HEK293 (cell line): ENCODE measurements around the gene DNAJC5.

Experiments used
- FEZF1 ChIP-seq: fragments of 450-650 bp; formaldehyde crosslinking; IDR thresholded peaks from 2 replicates; pipeline ENCODE4 v1.5.1; 2016; ENCODE audit warnings: missing biosample characterization, missing genetic modification characterization
- IKZF3 ChIP-seq: fragments of 450-650 bp; IDR thresholded peaks from 2 replicates; pipeline ENCODE4 v1.5.0; 2018; ENCODE audit warnings: missing biosample characterization, mild to moderate bottlenecking, missing genetic modification characterization, moderate library complexity
- KLF1 ChIP-seq: fragments of 450-650 bp; formaldehyde crosslinking; IDR thresholded peaks from 2 replicates; pipeline ENCODE4 v1.5.1; 2016; ENCODE audit warnings: missing biosample characterization, missing genetic modification characterization
- MYNN ChIP-seq: fragments of 450-650 bp; formaldehyde crosslinking; IDR thresholded peaks from 2 replicates; pipeline ENCODE4 v1.5.1; 2016; ENCODE audit warnings: missing biosample characterization, missing genetic modification characterization, borderline replicate concordance
- ZBTB48 ChIP-seq: fragments of 450-650 bp; formaldehyde crosslinking; IDR thresholded peaks from 2 replicates; pipeline ENCODE4 v1.5.1; 2016; ENCODE audit warnings: missing biosample characterization, missing genetic modification characterization
- ZFHX2 ChIP-seq: fragments of 450-650 bp; formaldehyde crosslinking; conservative IDR thresholded peaks from 2 replicates; pipeline ENCODE4 v1.5.1; 2016; ENCODE audit warnings: missing biosample characterization, missing genetic modification characterization
- ZFP37 ChIP-seq: fragments of 450-650 bp; formaldehyde crosslinking; IDR thresholded peaks from 2 replicates; pipeline ENCODE4 v1.5.1; 2016; ENCODE audit warnings: missing biosample characterization, missing genetic modification characterization
- ZFP69B ChIP-seq: fragments of 450-650 bp; formaldehyde crosslinking; IDR thresholded peaks from 2 replicates; pipeline ENCODE4 v1.5.1; 2016; ENCODE audit warnings: missing biosample characterization, missing genetic modification characterization
- ZNF10 ChIP-seq: fragments of 450-650 bp; formaldehyde crosslinking; IDR thresholded peaks from 2 replicates; pipeline ENCODE4 v1.5.1; 2017; ENCODE audit warnings: missing biosample characterization, missing genetic modification characterization
- ZNF114 ChIP-seq: fragments of 450-650 bp; formaldehyde crosslinking; IDR thresholded peaks from 2 replicates; pipeline ENCODE4 v1.5.0; 2017; ENCODE audit warnings: missing biosample characterization, missing genetic modification characterization
- ZNF140 ChIP-seq: fragments of 450-650 bp; formaldehyde crosslinking; IDR thresholded peaks from 2 replicates; pipeline ENCODE4 v1.5.1; 2016; ENCODE audit warnings: missing biosample characterization, missing genetic modification characterization
- ZNF155 ChIP-seq: fragments of 450-650 bp; formaldehyde crosslinking; IDR thresholded peaks from 2 replicates; pipeline ENCODE4 v1.5.1; 2016; ENCODE audit warnings: missing biosample characterization, missing genetic modification characterization
- ZNF394 ChIP-seq: fragments of 450-650 bp; formaldehyde crosslinking; IDR thresholded peaks from 2 replicates; pipeline ENCODE4 v1.5.1; 2016; ENCODE audit warnings: missing biosample characterization, missing genetic modification characterization, mild to moderate bottlenecking, moderate library complexity, borderline replicate concordance
- ZNF416 ChIP-seq: fragments of 450-650 bp; formaldehyde crosslinking; IDR thresholded peaks from 2 replicates; pipeline ENCODE4 v1.5.1; 2016; ENCODE audit warnings: missing biosample characterization, missing genetic modification characterization
- ZNF426 ChIP-seq: fragments of 450-650 bp; formaldehyde crosslinking; IDR thresholded peaks from 2 replicates; pipeline ENCODE4 v1.5.1; 2017; ENCODE audit warnings: missing biosample characterization, missing genetic modification characterization, mild to moderate bottlenecking, inconsistent platforms, moderate library complexity
- ZNF621 ChIP-seq: fragments of 450-650 bp; formaldehyde crosslinking; IDR thresholded peaks from 2 replicates; pipeline ENCODE4 v1.5.1; 2017; ENCODE audit warnings: missing biosample characterization, missing genetic modification characterization
- ZNF624 ChIP-seq: fragments of 450-650 bp; formaldehyde crosslinking; IDR thresholded peaks from 2 replicates; pipeline ENCODE4 v1.5.1; 2017; ENCODE audit warnings: missing biosample characterization, missing genetic modification characterization
- ZNF654 ChIP-seq: fragments of 450-650 bp; formaldehyde crosslinking; IDR thresholded peaks from 2 replicates; pipeline ENCODE4 v1.5.1; 2016; ENCODE audit warnings: low read depth, missing biosample characterization, missing genetic modification characterization
- ZNF664 ChIP-seq: fragments of 450-650 bp; formaldehyde crosslinking; IDR thresholded peaks from 2 replicates; pipeline ENCODE4 v1.5.1; 2016; ENCODE audit warnings: missing biosample characterization, missing genetic modification characterization
- ZNF76 ChIP-seq: fragments of 450-650 bp; formaldehyde crosslinking; IDR thresholded peaks from 2 replicates; pipeline ENCODE4; 2016; ENCODE audit warnings: low read depth, missing biosample characterization, missing genetic modification characterization, borderline replicate concordance
- ZNF776 ChIP-seq: fragments of 450-650 bp; formaldehyde crosslinking; IDR thresholded peaks from 2 replicates; pipeline ENCODE4 v1.5.0; 2017; ENCODE audit warnings: missing biosample characterization, missing genetic modification characterization, borderline replicate concordance
- TF ChIP-seq, protein P1 (sequence below): fragments of 450-650 bp; formaldehyde crosslinking; optimal IDR thresholded peaks from 2 replicates; pipeline ENCODE3; 2016; ENCODE audit warnings: missing biosample characterization, mild to moderate bottlenecking, missing genetic modification characterization
- TF ChIP-seq, protein P2 (sequence below): fragments of 450-650 bp; formaldehyde crosslinking; IDR thresholded peaks from 2 replicates; pipeline ENCODE4 v1.5.1; 2017; ENCODE audit warnings: missing biosample characterization, missing genetic modification characterization
- TF ChIP-seq, protein P3 (sequence below): fragments of 450-650 bp; formaldehyde crosslinking; IDR thresholded peaks from 2 replicates; pipeline ENCODE4 v1.5.1; 2016; ENCODE audit warnings: missing biosample characterization, missing genetic modification characterization
- TF ChIP-seq, protein P4 (sequence below): fragments of 450-650 bp; formaldehyde crosslinking; IDR thresholded peaks from 2 replicates; pipeline ENCODE4 v1.5.1; 2016; ENCODE audit warnings: missing biosample characterization, missing genetic modification characterization
- TF ChIP-seq, protein P5 (sequence below): fragments of 450-650 bp; formaldehyde crosslinking; IDR thresholded peaks from 2 replicates; pipeline ENCODE4 v1.5.1; 2016; ENCODE audit warnings: missing biosample characterization, missing genetic modification characterization
- TF ChIP-seq, protein P6 (sequence below): fragments of 450-650 bp; formaldehyde crosslinking; IDR thresholded peaks from 2 replicates; pipeline ENCODE4 v1.5.1; 2016; ENCODE audit warnings: missing biosample characterization, missing genetic modification characterization
- TF ChIP-seq, protein P7 (sequence below): fragments of 450-650 bp; formaldehyde crosslinking; IDR thresholded peaks from 2 replicates; pipeline ENCODE4 v1.5.1; 2017; ENCODE audit warnings: missing biosample characterization, missing genetic modification characterization

The DNAJC5 gene

DNA sequence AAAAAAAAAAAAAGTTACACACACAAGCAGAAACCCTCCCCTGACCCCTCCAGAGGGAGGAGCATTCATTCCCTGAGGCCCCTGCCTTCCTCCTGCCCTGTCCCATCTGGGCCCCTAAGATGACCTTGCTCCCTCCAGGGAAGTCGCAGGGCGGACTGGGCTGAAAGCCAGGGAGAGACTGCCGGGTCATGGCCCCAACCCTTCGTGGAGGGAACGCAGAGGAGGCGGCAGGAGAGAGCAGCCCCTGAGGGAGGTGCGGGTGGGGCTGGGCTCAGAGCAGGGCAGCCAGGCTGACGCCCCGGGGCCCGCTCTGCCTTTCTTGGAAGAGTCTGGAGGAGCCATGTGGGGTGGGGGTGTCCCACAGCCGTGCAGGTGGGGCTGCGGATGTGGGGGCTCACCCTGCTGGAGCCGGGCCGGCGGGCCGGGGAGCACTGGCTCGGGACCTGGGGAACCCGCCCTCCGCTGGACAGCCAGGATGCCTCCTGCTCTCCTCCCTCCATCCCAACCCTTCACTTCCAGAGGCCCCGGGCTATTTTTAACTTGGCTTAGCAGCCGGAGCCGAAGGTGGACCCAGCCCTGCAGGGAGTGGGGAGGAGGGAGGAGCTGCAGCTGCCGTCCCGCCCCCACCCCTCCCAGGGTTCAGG, 48.7 kb upstream of the DNAJC5 start (continued):
- TF ChIP-seq ZNF664 (tag by site-specific recombination) (no peak), ZNF155 (tag by site-specific recombination) (no peak), KLF1 (peak; percentile 68), ZFP37 (tag by site-specific recombination) (no peak), ZBTB48 (tag by site-specific recombination) (peak; percentile 81), ZNF624 (tag by site-specific recombination) (no peak), ZNF776 (tag by site-specific recombination) (no peak), ZNF416 (tag by site-specific recombination) (no peak), MYNN (no peak), ZFP69B (tag by site-specific recombination) (peak; percentile 87), ZNF621 (tag by site-specific recombination) (no peak), ZNF654 (tag by site-specific recombination) (no peak), ZNF140 (tag by site-specific recombination) (no peak), ZNF114 (tag by site-specific recombination) (no peak), ZNF394 (tag by site-specific recombination) (no peak), FEZF1 (tag by site-specific recombination) (0 out of 2 replicates have a peak, but pooled peaks have one; percentile 20), IKZF3 (tag by site-specific recombination) (peak; percentile 44; the same call in 1 of the 2 replicates), ZNF76 (tag by site-specific recombination) (no peak), ZNF10 (tag by site-specific recombination) (no peak), ZNF426 (no peak), ZFHX2 (no peak)
- TF ChIP-seq, protein P1, sequence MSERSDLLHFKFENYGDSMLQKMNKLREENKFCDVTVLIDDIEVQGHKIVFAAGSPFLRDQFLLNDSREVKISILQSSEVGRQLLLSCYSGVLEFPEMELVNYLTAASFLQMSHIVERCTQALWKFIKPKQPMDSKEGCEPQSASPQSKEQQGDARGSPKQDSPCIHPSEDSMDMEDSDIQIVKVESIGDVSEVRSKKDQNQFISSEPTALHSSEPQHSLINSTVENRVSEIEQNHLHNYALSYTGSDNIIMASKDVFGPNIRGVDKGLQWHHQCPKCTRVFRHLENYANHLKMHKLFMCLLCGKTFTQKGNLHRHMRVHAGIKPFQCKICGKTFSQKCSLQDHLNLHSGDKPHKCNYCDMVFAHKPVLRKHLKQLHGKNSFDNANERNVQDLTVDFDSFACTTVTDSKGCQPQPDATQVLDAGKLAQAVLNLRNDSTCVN (tag by site-specific recombination): no peak
- TF ChIP-seq, protein P2, sequence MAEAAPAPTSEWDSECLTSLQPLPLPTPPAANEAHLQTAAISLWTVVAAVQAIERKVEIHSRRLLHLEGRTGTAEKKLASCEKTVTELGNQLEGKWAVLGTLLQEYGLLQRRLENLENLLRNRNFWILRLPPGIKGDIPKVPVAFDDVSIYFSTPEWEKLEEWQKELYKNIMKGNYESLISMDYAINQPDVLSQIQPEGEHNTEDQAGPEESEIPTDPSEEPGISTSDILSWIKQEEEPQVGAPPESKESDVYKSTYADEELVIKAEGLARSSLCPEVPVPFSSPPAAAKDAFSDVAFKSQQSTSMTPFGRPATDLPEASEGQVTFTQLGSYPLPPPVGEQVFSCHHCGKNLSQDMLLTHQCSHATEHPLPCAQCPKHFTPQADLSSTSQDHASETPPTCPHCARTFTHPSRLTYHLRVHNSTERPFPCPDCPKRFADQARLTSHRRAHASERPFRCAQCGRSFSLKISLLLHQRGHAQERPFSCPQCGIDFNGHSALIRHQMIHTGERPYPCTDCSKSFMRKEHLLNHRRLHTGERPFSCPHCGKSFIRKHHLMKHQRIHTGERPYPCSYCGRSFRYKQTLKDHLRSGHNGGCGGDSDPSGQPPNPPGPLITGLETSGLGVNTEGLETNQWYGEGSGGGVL: peak; percentile 80
- TF ChIP-seq, protein P3, sequence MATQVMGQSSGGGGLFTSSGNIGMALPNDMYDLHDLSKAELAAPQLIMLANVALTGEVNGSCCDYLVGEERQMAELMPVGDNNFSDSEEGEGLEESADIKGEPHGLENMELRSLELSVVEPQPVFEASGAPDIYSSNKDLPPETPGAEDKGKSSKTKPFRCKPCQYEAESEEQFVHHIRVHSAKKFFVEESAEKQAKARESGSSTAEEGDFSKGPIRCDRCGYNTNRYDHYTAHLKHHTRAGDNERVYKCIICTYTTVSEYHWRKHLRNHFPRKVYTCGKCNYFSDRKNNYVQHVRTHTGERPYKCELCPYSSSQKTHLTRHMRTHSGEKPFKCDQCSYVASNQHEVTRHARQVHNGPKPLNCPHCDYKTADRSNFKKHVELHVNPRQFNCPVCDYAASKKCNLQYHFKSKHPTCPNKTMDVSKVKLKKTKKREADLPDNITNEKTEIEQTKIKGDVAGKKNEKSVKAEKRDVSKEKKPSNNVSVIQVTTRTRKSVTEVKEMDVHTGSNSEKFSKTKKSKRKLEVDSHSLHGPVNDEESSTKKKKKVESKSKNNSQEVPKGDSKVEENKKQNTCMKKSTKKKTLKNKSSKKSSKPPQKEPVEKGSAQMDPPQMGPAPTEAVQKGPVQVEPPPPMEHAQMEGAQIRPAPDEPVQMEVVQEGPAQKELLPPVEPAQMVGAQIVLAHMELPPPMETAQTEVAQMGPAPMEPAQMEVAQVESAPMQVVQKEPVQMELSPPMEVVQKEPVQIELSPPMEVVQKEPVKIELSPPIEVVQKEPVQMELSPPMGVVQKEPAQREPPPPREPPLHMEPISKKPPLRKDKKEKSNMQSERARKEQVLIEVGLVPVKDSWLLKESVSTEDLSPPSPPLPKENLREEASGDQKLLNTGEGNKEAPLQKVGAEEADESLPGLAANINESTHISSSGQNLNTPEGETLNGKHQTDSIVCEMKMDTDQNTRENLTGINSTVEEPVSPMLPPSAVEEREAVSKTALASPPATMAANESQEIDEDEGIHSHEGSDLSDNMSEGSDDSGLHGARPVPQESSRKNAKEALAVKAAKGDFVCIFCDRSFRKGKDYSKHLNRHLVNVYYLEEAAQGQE (tag by site-specific recombination): peak; percentile 61
- TF ChIP-seq, protein P4, sequence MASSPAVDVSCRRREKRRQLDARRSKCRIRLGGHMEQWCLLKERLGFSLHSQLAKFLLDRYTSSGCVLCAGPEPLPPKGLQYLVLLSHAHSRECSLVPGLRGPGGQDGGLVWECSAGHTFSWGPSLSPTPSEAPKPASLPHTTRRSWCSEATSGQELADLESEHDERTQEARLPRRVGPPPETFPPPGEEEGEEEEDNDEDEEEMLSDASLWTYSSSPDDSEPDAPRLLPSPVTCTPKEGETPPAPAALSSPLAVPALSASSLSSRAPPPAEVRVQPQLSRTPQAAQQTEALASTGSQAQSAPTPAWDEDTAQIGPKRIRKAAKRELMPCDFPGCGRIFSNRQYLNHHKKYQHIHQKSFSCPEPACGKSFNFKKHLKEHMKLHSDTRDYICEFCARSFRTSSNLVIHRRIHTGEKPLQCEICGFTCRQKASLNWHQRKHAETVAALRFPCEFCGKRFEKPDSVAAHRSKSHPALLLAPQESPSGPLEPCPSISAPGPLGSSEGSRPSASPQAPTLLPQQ: no peak; the same call in none of the 2 replicates
- TF ChIP-seq, protein P5, sequence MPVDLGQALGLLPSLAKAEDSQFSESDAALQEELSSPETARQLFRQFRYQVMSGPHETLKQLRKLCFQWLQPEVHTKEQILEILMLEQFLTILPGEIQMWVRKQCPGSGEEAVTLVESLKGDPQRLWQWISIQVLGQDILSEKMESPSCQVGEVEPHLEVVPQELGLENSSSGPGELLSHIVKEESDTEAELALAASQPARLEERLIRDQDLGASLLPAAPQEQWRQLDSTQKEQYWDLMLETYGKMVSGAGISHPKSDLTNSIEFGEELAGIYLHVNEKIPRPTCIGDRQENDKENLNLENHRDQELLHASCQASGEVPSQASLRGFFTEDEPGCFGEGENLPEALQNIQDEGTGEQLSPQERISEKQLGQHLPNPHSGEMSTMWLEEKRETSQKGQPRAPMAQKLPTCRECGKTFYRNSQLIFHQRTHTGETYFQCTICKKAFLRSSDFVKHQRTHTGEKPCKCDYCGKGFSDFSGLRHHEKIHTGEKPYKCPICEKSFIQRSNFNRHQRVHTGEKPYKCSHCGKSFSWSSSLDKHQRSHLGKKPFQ: no peak
- TF ChIP-seq, protein P6, sequence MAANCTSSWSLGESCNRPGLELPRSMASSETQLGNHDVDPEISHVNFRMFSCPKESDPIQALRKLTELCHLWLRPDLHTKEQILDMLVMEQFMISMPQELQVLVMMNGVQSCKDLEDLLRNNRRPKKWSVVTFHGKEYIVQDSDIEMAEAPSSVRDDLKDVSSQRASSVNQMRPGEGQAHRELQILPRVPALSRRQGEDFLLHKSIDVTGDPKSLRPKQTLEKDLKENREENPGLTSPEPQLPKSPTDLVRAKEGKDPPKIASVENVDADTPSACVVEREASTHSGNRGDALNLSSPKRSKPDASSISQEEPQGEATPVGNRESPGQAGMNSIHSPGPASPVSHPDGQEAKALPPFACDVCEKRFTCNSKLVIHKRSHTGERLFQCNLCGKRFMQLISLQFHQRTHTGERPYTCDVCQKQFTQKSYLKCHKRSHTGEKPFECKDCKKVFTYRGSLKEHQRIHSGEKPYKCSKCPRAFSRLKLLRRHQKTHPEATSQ: no peak
- TF ChIP-seq, protein P7, sequence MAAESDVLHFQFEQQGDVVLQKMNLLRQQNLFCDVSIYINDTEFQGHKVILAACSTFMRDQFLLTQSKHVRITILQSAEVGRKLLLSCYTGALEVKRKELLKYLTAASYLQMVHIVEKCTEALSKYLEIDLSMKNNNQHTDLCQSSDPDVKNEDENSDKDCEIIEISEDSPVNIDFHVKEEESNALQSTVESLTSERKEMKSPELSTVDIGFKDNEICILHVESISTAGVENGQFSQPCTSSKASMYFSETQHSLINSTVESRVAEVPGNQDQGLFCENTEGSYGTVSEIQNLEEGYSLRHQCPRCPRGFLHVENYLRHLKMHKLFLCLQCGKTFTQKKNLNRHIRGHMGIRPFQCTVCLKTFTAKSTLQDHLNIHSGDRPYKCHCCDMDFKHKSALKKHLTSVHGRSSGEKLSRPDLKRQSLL (tag by site-specific recombination): no peak
